D721Med (cell line): Measurements from ENCODE around the gene CSHL1.

Experiments used
- DNase-seq: peaks from one replicate; pipeline ENCODE4 v3.0.0; 2011; ENCODE audit warnings: low spot score; ENCODE audit not compliant: insufficient read length
- FAIRE-seq: peaks from 2 replicates; lab custom pipeline; 2011; peaks lifted over from hg19 to GRCh38; lab: Jason Lieb, UNC
- TF ChIP-seq, protein P1 (sequence below): IDR thresholded peaks from 2 replicates; pipeline ENCODE4 v1.5.1; 2012; ENCODE audit warnings: mild to moderate bottlenecking, control low read depth; ENCODE audit not compliant: insufficient read depth; ENCODE audit errors: missing control alignments

The CSHL1 gene

DNA sequence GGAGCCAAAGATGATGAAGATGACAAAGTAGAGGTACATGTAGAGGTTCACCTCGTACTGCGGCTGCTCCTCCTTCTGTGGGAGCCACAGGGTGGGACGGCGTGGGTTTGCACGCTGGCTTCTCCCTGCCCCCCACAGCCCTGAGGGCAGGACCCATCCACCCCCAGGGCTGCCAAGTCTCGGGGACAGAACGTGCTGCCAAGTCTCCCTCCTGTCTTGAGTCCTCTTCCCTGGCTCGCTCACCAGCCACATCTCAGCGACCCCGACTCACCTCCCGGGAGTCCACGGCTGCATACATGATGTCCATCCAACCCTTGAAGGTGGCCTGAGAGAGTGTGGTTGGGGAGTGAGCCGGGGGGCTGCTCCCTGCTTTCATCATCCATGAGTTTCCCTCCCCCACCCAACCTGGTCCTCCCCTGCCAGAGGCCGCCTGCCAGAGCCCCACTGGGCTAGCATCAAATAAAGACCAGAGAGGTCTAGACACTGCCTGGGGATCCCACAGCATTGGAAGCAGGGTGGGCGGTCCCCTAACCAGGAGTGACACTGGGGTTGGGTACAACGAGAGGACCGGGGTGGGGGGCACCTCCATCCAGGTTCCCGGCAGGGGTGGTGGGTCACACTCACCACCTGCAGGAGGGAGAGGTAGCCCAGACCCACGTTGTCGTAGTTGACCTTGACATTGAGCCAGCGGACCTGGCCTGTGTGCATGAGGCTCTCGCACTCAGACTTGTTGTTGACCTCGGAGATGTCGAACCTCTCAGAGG is 33.9 kb upstream of the CSHL1 start:
- FAIRE-seq = no peak
- no peak for DNase-seq
- TF ChIP-seq, protein P1, sequence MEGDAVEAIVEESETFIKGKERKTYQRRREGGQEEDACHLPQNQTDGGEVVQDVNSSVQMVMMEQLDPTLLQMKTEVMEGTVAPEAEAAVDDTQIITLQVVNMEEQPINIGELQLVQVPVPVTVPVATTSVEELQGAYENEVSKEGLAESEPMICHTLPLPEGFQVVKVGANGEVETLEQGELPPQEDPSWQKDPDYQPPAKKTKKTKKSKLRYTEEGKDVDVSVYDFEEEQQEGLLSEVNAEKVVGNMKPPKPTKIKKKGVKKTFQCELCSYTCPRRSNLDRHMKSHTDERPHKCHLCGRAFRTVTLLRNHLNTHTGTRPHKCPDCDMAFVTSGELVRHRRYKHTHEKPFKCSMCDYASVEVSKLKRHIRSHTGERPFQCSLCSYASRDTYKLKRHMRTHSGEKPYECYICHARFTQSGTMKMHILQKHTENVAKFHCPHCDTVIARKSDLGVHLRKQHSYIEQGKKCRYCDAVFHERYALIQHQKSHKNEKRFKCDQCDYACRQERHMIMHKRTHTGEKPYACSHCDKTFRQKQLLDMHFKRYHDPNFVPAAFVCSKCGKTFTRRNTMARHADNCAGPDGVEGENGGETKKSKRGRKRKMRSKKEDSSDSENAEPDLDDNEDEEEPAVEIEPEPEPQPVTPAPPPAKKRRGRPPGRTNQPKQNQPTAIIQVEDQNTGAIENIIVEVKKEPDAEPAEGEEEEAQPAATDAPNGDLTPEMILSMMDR = no peak

DNA sequence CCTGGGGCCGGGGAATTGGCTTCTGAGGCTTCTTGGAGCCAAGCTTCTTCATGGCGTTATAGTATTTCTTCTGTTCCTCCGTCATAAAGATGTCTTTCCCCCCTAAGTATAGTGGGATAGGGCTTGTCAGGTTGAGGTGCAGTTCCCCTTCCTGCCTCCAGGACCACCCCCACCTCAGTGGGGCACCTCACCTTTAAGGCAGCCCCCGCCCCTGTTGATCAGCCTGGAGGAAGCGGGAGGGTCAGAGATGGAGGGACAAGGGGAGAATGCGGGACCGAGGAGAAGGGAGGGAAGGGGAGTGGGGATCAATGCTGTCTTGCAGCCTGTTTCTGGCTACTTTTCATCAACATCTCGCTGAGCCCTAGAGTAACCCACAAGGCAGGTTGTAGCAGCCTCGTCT is 32.7 kb upstream of the CSHL1 start:
- no peak for DNase-seq
- FAIRE-seq = no peak
- TF ChIP-seq, protein P1 = no peak

DNA sequence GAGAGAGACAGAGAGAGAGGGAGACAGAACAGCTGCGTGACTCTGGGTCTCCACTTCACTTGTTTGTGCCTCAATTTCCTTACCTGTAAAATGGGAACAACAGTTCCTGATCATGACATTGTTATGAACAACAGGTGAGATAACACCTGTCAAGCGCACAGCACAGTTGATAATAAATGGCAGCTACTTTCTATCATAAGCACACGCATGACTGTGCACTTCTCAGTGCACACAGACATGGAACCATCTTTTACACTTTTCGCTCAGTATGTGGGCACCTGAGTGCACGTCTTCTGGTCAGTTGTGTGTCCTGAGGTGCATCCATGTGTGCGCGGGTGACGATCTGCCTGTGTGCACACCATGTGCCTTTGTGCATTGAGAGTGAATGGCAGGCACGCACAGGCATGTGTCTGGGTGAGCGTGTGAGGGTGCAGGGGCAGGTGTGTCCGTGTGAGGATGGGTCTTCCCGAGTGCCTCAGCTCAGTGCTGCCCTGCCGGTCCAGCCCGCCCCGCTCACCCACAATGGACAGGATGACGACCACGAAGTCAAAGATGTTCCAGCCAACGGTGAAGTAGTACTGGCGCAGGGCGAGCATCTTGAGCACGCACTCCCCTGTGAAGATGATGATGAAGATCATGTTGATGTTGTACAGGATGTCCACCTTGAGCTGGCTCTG is 31.4 kb upstream of the CSHL1 start:
- DNase-seq = no peak
- FAIRE-seq = no peak
- TF ChIP-seq, protein P1 = no peak

DNA sequence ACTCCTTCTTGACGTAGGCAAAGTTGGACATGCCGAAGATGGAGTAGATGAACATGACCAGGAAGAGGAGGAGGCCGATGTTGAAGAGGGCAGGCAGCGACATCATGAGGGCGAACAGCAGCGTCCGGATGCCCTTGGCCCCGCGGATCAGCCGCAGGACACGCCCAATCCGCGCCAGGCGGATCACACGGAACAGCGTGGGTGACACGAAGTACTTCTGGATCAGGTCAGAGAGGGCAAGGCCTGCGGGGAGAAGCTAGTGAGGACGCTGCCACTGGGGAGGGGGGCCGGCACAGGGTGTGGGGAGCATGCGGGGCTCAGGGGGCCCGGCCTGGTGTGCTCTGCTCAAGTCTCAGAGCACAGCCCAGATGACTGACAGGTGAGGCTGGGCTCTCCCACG is 30.7 kb upstream of the CSHL1 start:
- FAIRE-seq (no peak), DNase-seq (no peak)
- TF ChIP-seq, protein P1 = no peak

DNA sequence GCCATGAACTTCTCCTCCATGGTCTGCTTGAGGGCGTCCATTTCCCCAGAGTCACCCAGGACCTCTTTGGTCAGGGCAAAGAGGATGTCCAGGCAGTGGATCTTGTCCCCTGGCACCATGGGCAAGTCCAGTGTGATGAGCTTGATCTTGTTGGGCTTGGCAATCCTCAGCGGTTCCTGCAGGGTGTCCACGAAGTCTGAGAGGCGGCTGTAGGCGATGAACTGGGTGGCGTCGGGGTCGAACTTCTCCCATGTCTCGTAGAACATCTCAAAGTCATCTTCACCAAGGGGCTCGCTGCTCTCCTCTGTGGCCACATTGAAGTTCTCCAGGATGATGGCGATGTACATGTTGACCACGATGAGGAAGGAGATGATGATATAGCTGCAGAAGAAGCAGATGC is 30.1 kb upstream of the CSHL1 start:
- FAIRE-seq (no peak), DNase-seq (no peak)
- TF ChIP-seq, protein P1 = no peak

DNA sequence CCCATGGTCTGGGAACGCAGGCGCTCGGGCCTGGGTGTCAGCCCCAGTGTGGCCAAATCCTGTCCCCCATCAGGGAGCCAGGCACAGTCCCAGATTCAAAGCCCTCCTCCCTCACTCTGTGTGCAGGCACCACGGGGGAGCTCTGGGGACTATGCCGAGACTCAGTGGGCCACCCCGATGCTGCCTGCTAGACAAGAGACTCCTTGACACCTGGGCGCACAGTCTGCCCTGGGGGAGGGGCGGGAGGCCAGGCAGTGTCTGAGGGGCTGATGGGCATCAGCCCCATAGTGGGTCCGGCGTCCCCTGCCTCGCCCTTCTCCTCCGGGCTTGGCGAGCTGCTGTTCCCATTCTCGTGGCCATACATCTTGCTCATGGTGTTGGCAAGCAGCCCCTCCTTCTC is 29.5 kb upstream of the CSHL1 start:
- TF ChIP-seq, protein P1 = no peak
- no peak for DNase-seq
- FAIRE-seq = no peak

DNA sequence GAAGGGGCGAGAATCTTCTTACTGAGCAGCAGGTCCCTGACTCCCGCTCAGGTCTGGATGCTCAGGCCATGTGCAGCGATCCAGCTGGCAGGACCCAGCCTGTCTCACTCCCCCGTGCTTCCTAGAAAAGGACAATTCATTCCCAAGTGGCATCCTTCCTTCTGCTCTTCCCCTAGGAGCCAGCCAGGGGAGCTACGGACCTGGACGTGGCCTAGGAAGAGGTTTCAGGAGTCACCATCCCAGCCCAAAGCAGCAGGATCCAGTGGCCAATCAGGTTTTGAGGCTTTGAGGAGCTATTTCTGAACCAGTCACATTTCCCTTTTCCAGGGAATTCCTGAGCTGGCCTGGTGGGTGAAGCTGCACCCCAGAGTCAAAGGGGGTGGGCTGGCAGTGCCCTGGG is 28.8 kb upstream of the CSHL1 start:
- DNase-seq (no peak), FAIRE-seq (no peak)
- TF ChIP-seq, protein P1 = no peak
